K562 (cell line): ENCODE data around the gene SV2A. TPM values are rescaled to one million over a fixed set of nuclear protein-coding genes. Genes with fewer than 3 reads are reported as not detected.

Source experiments
- THAP12 ChIP-seq: fragments of 250-450 bp; sonication (Bioruptor Pico); IDR thresholded peaks from 2 replicates; pipeline ENCODE4 v1.9.0; 2021; ENCODE audit warnings: mild to moderate bottlenecking, inconsistent platforms
- ZHX1 ChIP-seq: fragments of 150-350 bp; conservative IDR thresholded peaks from 2 replicates; pipeline ENCODE4 v1.6.1; 2014; ENCODE audit warnings: low read length
- polyA plus RNA-seq, 8 experiments: library from polyadenylated mRNA; depleted of rRNA in 4 of 8; stranded (reverse) in 5 of 8; unstranded in 3 of 8; fragments of >200 nt; fragmentation: Nextera tagmentation in 2 of 8; fragmentation: Illumina TruSeq in 1 of 8; extraction: Ambion mirVana in 2 of 8; extraction: Trizol in 1 of 8; gene quantifications; 2 replicates each; pipeline versions ENCODE4 v1.2.1 to v1.2.3, GENCODE V29; 2011 to 2014; ENCODE audit warnings: inconsistent platforms in 1 of 8, missing spikeins in 1 of 8
- total RNA-seq, 7 experiments: library from RNA; depleted of rRNA in 6 of 7; stranded (reverse); fragments of >200 nt in 6 of 7; fragmentation: Illumina TruSeq in 2 of 7; extraction: Trizol in 2 of 7; gene quantifications; 2 replicates each; pipeline versions ENCODE4 v1.2.1 to v1.2.3, GENCODE V29; 2011 to 2021; ENCODE audit warnings: low replicate concordance in 1 of 7
- TF ChIP-seq, protein P1 (sequence below), 2 experiments: fragments of 450-650 bp in 1 of 2; sonication (generic) in 1 of 2; formaldehyde crosslinking in 1 of 2; IDR thresholded peaks; 2 replicates each; pipeline versions ENCODE4 v1.7.1 to v1.9.0; 2016 to 2022; ENCODE audit warnings: inconsistent platforms in 1 of 2, mild to moderate bottlenecking in 1 of 2, missing genetic modification reagents in 1 of 2
- TF ChIP-seq, protein P2 (sequence below): fragments of 250-450 bp; sonication (Bioruptor Pico); IDR thresholded peaks from 2 replicates; pipeline ENCODE4 v1.4.0; 2020; ENCODE audit warnings: mild to moderate bottlenecking, moderate library complexity, borderline replicate concordance
- TF ChIP-seq, protein P3 (sequence below): fragments of 450-650 bp; formaldehyde crosslinking; IDR thresholded peaks from 2 replicates; pipeline ENCODE4 v1.4.0; 2020; ENCODE audit warnings: mild to moderate bottlenecking, moderate library complexity

The SV2A gene
- total and polyA plus RNA-seq, 9 of the 15 experiments (the other 6 are each of a cell fraction or from before 2014, with no cell fraction given), result 0.07 to 0.22 (median 0.11) TPM; not detected in 1

DNA sequence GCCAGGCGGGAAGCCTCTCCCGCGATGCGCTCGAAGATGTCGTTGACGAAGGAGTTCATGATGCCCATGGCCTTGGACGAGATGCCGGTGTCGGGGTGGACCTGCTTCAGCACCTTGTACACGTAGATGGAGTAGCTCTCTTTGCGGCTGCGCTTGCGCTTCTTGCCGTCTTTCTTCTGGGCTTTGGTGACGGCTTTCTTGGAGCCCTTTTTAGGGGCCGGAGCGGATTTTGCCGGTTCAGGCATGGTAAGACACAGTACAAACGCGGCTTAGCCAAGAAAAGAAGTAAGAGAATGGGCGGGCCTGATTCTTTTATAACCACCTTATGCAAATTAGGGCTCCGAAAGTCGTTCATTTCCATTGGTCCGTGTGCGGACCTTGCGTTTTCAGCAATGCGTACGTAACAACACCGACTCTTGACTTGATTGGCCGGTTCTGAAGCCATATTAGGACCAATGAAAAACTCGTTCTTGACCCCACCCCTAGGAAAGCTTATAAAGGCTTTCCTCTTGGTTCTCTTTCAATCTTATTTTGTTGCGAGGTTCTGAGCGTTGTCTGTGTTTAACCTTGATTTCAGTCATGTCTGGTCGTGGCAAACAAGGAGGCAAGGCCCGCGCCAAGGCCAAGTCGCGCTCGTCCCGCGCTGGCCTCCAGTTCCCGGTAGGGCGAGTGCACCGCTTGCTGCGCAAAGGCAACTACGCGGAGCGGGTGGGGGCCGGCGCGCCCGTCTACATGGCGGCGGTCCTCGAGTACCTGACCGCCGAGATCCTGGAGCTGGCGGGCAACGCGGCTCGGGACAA is 31.0 kb downstream of the SV2A start (continued):
- TF ChIP-seq, protein P1, sequence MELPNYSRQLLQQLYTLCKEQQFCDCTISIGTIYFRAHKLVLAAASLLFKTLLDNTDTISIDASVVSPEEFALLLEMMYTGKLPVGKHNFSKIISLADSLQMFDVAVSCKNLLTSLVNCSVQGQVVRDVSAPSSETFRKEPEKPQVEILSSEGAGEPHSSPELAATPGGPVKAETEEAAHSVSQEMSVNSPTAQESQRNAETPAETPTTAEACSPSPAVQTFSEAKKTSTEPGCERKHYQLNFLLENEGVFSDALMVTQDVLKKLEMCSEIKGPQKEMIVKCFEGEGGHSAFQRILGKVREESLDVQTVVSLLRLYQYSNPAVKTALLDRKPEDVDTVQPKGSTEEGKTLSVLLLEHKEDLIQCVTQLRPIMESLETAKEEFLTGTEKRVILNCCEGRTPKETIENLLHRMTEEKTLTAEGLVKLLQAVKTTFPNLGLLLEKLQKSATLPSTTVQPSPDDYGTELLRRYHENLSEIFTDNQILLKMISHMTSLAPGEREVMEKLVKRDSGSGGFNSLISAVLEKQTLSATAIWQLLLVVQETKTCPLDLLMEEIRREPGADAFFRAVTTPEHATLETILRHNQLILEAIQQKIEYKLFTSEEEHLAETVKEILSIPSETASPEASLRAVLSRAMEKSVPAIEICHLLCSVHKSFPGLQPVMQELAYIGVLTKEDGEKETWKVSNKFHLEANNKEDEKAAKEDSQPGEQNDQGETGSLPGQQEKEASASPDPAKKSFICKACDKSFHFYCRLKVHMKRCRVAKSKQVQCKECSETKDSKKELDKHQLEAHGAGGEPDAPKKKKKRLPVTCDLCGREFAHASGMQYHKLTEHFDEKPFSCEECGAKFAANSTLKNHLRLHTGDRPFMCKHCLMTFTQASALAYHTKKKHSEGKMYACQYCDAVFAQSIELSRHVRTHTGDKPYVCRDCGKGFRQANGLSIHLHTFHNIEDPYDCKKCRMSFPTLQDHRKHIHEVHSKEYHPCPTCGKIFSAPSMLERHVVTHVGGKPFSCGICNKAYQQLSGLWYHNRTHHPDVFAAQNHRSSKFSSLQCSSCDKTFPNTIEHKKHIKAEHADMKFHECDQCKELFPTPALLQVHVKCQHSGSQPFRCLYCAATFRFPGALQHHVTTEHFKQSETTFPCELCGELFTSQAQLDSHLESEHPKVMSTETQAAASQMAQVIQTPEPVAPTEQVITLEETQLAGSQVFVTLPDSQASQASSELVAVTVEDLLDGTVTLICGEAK (IDR thresholded peaks at IDR 0.05), result no peak; the same call in 1 of the 2 replicates
- TF ChIP-seq, protein P1 (CRISPR knock-in tag; IDR thresholded peaks at IDR 0.05), result peak; percentile 68
- TF ChIP-seq, protein P2, sequence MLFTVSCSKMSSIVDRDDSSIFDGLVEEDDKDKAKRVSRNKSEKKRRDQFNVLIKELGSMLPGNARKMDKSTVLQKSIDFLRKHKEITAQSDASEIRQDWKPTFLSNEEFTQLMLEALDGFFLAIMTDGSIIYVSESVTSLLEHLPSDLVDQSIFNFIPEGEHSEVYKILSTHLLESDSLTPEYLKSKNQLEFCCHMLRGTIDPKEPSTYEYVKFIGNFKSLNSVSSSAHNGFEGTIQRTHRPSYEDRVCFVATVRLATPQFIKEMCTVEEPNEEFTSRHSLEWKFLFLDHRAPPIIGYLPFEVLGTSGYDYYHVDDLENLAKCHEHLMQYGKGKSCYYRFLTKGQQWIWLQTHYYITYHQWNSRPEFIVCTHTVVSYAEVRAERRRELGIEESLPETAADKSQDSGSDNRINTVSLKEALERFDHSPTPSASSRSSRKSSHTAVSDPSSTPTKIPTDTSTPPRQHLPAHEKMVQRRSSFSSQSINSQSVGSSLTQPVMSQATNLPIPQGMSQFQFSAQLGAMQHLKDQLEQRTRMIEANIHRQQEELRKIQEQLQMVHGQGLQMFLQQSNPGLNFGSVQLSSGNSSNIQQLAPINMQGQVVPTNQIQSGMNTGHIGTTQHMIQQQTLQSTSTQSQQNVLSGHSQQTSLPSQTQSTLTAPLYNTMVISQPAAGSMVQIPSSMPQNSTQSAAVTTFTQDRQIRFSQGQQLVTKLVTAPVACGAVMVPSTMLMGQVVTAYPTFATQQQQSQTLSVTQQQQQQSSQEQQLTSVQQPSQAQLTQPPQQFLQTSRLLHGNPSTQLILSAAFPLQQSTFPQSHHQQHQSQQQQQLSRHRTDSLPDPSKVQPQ (CRISPR knock-in tag), result no peak
- TF ChIP-seq ZHX1 (no peak), THAP12 (peak; percentile 97)
- TF ChIP-seq, protein P3, sequence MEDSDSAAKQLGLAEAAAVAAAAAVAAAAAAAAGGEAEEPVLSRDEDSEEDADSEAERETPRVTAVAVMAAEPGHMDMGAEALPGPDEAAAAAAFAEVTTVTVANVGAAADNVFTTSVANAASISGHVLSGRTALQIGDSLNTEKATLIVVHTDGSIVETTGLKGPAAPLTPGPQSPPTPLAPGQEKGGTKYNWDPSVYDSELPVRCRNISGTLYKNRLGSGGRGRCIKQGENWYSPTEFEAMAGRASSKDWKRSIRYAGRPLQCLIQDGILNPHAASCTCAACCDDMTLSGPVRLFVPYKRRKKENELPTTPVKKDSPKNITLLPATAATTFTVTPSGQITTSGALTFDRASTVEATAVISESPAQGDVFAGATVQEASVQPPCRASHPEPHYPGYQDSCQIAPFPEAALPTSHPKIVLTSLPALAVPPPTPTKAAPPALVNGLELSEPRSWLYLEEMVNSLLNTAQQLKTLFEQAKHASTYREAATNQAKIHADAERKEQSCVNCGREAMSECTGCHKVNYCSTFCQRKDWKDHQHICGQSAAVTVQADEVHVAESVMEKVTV, result 0 out of 2 replicates have a peak, but pooled peaks have one; percentile 6
